ENCODE data around the gene AQP6. TPM values are rescaled to one million over a fixed set of nuclear protein-coding genes. Genes with fewer than 3 reads are reported as not detected.
A peak's percentile ranks its signal among the peaks of the same experiment; 100 is the strongest.

Gene AQP6
- total and polyA plus RNA-seq, 4 donors, result 0.39 TPM; not detected in 3

- intact Hi-C loops (cut with DNase I), result no loop called here
- peak; percentile 4 to 59 for DNase-seq
- Histone ChIP-seq H3K9me3 (ENCODE audit: control insufficient read depth, low read length) (no peaks in the 10 kb centered on the region), H3K27me3 (ENCODE audit: control insufficient read depth in 1 of 2, insufficient read depth in 2 of 2, low read length in 1 of 2) (no peaks in the 10 kb centered on the region), H3K27ac (ENCODE audit: low read depth in 1 of 2, low read length in 2 of 2) (no peak overlapping the region), H3K4me3 (ENCODE audit: low read length in 2 of 2) (no peak overlapping the region), H3K4me1 (ENCODE audit: control insufficient read depth in 1 of 2, insufficient read depth in 2 of 2, low read length in 2 of 2) (no peaks in the 10 kb centered on the region), H3K36me3 (ENCODE audit: control insufficient read depth in 1 of 2, insufficient read depth in 2 of 2, low read length in 1 of 2) (no peaks in the 10 kb centered on the region)
- WGBS, 2 donors, result 92 to 95% methylated on average over 4 of the region's 4 CpGs
- ATAC-seq (ENCODE audit: low FRiP score), result no peak
Measured at GRCh38 chr12:49953151-49953550, 19.6 kb upstream of the AQP6 start.

GRCh38 chr12:49953961-49954846, 18.5 kb upstream of the AQP6 start:
- DNase-seq (peak; percentile 36 to 67), ATAC-seq (ENCODE audit: low FRiP score) (no peak)
- no peak overlapping the region for H3K27ac ChIP-seq (ENCODE audit: low read depth in 1 of 2, low read length in 2 of 2)
- H3K4me3 ChIP-seq (ENCODE audit: low read length in 2 of 2), result no peak overlapping the region
- intact Hi-C loops (cut with DNase I), result no loop called here
- 90% methylated on average over 21 of the region's 21 CpGs for WGBS, 2 donors
- H3K36me3 ChIP-seq (ENCODE audit: control insufficient read depth in 1 of 2, insufficient read depth in 2 of 2, low read length in 1 of 2), result no peaks in the 10 kb centered on the region
- H3K4me1 ChIP-seq (ENCODE audit: control insufficient read depth in 1 of 2, insufficient read depth in 2 of 2, low read length in 2 of 2), result no peaks in the 10 kb centered on the region
- H3K27me3 ChIP-seq (ENCODE audit: control insufficient read depth in 1 of 2, insufficient read depth in 2 of 2, low read length in 1 of 2), result no peaks in the 10 kb centered on the region
- no peaks in the 10 kb centered on the region for H3K9me3 ChIP-seq (ENCODE audit: control insufficient read depth, low read length)

GRCh38 chr12:49954863-49955830, 17.6 kb upstream of the AQP6 start:
- ATAC-seq (ENCODE audit: low FRiP score) (no peak), DNase-seq (peak in 1 of 2 donors; percentile 74)
- H3K9me3 ChIP-seq (ENCODE audit: control insufficient read depth, low read length), result no peaks in the 10 kb centered on the region
- H3K4me3 ChIP-seq (ENCODE audit: low read length in 2 of 2), result no peak overlapping the region
- H3K27ac ChIP-seq (ENCODE audit: low read depth in 1 of 2, low read length in 2 of 2), result no peak overlapping the region
- H3K4me1 ChIP-seq (ENCODE audit: control insufficient read depth in 1 of 2, insufficient read depth in 2 of 2, low read length in 2 of 2), result no peaks in the 10 kb centered on the region
- no peaks in the 10 kb centered on the region for H3K36me3 ChIP-seq (ENCODE audit: control insufficient read depth in 1 of 2, insufficient read depth in 2 of 2, low read length in 1 of 2)
- intact Hi-C loops (cut with DNase I), result no loop called here
- no peaks in the 10 kb centered on the region for H3K27me3 ChIP-seq (ENCODE audit: control insufficient read depth in 1 of 2, insufficient read depth in 2 of 2, low read length in 1 of 2)
- 28 to 37% methylated on average over 50 to 53 of the region's 53 CpGs for WGBS, 2 donors

- ATAC-seq (ENCODE audit: low FRiP score) (no peak), DNase-seq (peak in 1 of 2 donors; percentile 56)
- H3K27me3 ChIP-seq (ENCODE audit: control insufficient read depth in 1 of 2, insufficient read depth in 2 of 2, low read length in 1 of 2), result no peaks in the 10 kb centered on the region
- no peak overlapping the region for H3K4me3 ChIP-seq (ENCODE audit: low read length in 2 of 2)
- no peaks in the 10 kb centered on the region for H3K36me3 ChIP-seq (ENCODE audit: control insufficient read depth in 1 of 2, insufficient read depth in 2 of 2, low read length in 1 of 2)
- no peaks in the 10 kb centered on the region for H3K9me3 ChIP-seq (ENCODE audit: control insufficient read depth, low read length)
- 81% methylated on average over 13 of the region's 13 CpGs for WGBS, 2 donors
- no peaks in the 10 kb centered on the region for H3K4me1 ChIP-seq (ENCODE audit: control insufficient read depth in 1 of 2, insufficient read depth in 2 of 2, low read length in 2 of 2)
- no peak overlapping the region for H3K27ac ChIP-seq (ENCODE audit: low read depth in 1 of 2, low read length in 2 of 2)
- intact Hi-C loops (cut with DNase I), result no loop called here
Measured at GRCh38 chr12:49955899-49956662, 16.7 kb upstream of the AQP6 start.

- Histone ChIP-seq H3K4me1 (ENCODE audit: control insufficient read depth in 1 of 2, insufficient read depth in 2 of 2, low read length in 2 of 2) (no peaks in the 10 kb centered on the region), H3K27ac (ENCODE audit: low read depth in 1 of 2, low read length in 2 of 2) (no peak overlapping the region), H3K4me3 (ENCODE audit: low read length in 2 of 2) (no peak overlapping the region), H3K27me3 (ENCODE audit: control insufficient read depth in 1 of 2, insufficient read depth in 2 of 2, low read length in 1 of 2) (no peaks in the 10 kb centered on the region), H3K9me3 (ENCODE audit: control insufficient read depth, low read length) (no peaks in the 10 kb centered on the region), H3K36me3 (ENCODE audit: control insufficient read depth in 1 of 2, insufficient read depth in 2 of 2, low read length in 1 of 2) (no peaks in the 10 kb centered on the region)
- DNase-seq (peak; percentile 2 to 51), ATAC-seq (ENCODE audit: low FRiP score) (no peak)
- WGBS, 2 donors, result 95 to 96% methylated on average over 6 of the region's 6 CpGs
- intact Hi-C loops (cut with DNase I), result no loop called here
Measured at GRCh38 chr12:49956663-49957569, 15.8 kb upstream of the AQP6 start.

GRCh38 chr12:49957570-49957967, 15.2 kb upstream of the AQP6 start:
- Histone ChIP-seq H3K4me3 (ENCODE audit: low read length in 2 of 2) (no peak overlapping the region), H3K9me3 (ENCODE audit: control insufficient read depth, low read length) (no peaks in the 10 kb centered on the region), H3K27ac (ENCODE audit: low read depth in 1 of 2, low read length in 2 of 2) (no peak overlapping the region), H3K36me3 (ENCODE audit: control insufficient read depth in 1 of 2, insufficient read depth in 2 of 2, low read length in 1 of 2) (no peaks in the 10 kb centered on the region), H3K4me1 (ENCODE audit: control insufficient read depth in 1 of 2, insufficient read depth in 2 of 2, low read length in 2 of 2) (no peaks in the 10 kb centered on the region), H3K27me3 (ENCODE audit: control insufficient read depth in 1 of 2, insufficient read depth in 2 of 2, low read length in 1 of 2) (no peaks in the 10 kb centered on the region)
- intact Hi-C loops (cut with DNase I), result no loop called here
- ATAC-seq (ENCODE audit: low FRiP score), result no peak
- DNase-seq, result no peak

GRCh38 chr12:49959685-49960473, 12.9 kb upstream of the AQP6 start:
- H3K36me3 ChIP-seq (ENCODE audit: control insufficient read depth in 1 of 2, insufficient read depth in 2 of 2, low read length in 1 of 2), result no peaks in the 10 kb centered on the region
- intact Hi-C loops (cut with DNase I), result loop anchor here in 1 of 2 donors (10.0 kb wide), 1 partner anchor 215 kb away; no protein-coding TSS in a partner anchor
- ATAC-seq (ENCODE audit: low FRiP score), result no peak
- H3K27me3 ChIP-seq (ENCODE audit: control insufficient read depth in 1 of 2, insufficient read depth in 2 of 2, low read length in 1 of 2), result no peaks in the 10 kb centered on the region
- 37 to 42% methylated on average over 11 of the region's 11 CpGs for WGBS, 2 donors
- peak in 1 of 2 donors; percentile 69 for DNase-seq
- H3K27ac ChIP-seq (ENCODE audit: low read depth in 1 of 2, low read length in 2 of 2), result no peak overlapping the region
- no peak overlapping the region for H3K4me3 ChIP-seq (ENCODE audit: low read length in 2 of 2)
- no peaks in the 10 kb centered on the region for H3K9me3 ChIP-seq (ENCODE audit: control insufficient read depth, low read length)
- H3K4me1 ChIP-seq (ENCODE audit: control insufficient read depth in 1 of 2, insufficient read depth in 2 of 2, low read length in 2 of 2), result no peaks in the 10 kb centered on the region

All from aorta (tissue), 5 donors.